ENCODE measurements around the gene UMODL1.

The UMODL1 gene

GRCh38 chr21:42146821-42147220 is 75.7 kb downstream of the UMODL1 start:
- DNase-seq (ENCODE audit: low read depth in 1 of 2, low spot score in 1 of 2): no peak

DNA sequence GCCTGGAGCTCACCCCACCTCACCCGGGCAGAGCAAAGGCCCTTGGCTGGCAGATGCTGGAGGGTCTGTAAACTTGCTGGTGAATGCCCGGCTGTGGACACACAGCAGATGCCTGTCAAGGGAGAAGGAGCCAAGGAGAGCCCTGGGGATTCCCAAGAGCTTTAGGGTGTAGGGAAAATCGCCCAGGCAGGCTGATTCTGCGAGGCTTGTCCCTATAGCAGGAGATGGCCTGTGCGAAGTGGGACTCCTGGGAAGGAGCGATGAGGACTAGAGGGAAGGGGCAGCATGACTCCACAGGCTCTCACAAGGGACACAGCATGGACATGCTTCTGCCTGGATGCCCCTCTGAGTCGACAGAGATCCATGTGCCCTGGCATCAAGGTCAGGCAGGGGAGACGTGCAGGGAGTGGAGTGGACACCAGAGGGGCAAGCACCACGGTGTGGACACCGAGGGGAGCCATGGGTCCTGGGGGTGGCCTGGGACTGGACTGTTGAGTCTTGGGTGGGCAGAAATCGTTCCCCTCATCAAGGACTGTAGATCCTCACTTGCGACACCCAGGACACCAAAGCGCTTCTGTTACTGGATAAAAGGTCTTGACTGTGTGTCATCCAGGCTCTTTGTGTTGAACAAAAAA is 76.4 kb downstream of the UMODL1 start:
- no peak for DNase-seq (ENCODE audit: low read depth in 1 of 2, low spot score in 1 of 2)

DNA sequence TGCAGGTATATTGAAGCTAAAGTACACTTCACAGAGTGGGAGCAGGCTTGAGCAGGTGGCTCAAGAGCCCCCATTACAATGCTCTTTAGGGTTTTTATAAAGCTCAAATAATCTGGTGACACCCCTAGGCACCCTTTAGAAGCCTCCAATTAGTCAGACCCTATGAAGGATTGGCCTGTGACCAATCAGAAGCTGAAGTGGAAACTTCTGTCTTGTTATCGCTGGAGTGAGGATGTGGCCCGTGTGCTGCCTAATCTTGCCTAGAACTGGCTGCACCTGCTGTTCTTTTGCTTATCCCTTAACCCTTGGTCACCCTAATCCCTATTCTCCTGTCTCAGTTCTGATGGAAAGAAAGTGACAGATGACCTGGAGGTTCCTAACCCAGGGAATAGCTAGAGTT is 77.0 kb downstream of the UMODL1 start:
- no peak for DNase-seq (ENCODE audit: low read depth in 1 of 2, low spot score in 1 of 2)

DNA sequence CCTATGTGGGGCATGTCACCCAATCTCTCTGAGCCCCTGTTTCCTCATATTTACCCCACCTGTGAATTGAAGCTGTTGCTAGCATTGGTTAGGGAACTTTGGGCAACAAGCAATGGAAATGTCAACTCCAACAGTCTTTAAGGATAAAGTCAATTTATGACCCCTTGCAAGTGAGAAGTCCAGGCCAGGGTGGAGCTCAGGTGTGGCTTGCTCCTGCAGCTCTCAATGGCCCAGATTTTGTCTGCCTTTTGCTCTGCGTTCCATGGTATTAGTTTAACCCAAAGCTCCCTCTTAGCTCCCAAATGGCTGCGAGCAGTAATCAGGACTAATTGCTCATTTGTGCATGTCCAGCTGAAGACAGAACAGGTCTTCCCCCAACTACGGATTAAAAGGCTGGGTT is 77.5 kb downstream of the UMODL1 start:
- no peak for DNase-seq (ENCODE audit: low read depth in 1 of 2, low spot score in 1 of 2)

DNA sequence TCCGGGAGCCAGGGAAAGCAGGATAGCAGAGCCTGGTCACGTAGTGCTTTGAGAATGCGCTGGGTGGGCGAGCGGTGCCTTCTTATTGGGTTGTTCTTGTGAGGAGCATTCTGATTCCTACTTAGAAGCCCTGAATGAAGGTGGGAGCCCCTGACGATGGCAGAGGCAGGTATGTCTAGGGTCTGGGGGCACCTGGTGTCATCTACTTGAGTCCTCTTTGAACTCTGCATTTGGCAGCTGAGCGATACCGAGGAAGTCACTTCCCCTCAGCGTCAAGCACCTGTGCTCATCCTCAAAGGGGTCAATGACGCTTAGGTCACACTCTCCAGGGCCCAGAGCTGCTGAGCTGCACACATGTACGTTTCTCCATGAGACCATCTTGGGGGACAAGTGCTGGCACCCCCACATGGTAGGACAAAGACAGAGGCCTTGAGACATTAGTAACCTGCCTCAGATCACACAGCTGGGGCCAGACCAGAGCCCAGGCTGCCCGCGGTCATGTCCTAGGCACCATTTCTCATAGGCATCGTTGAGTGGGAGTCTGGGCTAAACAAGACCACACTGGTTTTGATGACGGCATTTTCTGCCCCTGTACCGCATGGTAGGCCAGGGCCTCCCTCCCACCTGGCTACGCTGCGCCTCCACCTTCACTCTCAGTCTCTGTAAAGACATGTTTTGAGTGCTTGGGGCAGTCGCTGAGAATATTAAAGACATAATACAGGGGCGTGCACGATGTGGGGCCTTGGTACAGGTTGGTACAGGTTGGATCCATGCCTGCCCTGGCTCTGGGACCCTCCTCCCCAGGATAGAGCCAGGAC is 78.7 kb downstream of the UMODL1 start:
- no peak for DNase-seq (ENCODE audit: low read depth in 1 of 2, low spot score in 1 of 2)

- no peak for DNase-seq (ENCODE audit: low read depth in 1 of 2, low spot score in 1 of 2)
These were observed 79.5 kb downstream of the UMODL1 start for GRCh38 chr21:42150474-42151085.

DNA sequence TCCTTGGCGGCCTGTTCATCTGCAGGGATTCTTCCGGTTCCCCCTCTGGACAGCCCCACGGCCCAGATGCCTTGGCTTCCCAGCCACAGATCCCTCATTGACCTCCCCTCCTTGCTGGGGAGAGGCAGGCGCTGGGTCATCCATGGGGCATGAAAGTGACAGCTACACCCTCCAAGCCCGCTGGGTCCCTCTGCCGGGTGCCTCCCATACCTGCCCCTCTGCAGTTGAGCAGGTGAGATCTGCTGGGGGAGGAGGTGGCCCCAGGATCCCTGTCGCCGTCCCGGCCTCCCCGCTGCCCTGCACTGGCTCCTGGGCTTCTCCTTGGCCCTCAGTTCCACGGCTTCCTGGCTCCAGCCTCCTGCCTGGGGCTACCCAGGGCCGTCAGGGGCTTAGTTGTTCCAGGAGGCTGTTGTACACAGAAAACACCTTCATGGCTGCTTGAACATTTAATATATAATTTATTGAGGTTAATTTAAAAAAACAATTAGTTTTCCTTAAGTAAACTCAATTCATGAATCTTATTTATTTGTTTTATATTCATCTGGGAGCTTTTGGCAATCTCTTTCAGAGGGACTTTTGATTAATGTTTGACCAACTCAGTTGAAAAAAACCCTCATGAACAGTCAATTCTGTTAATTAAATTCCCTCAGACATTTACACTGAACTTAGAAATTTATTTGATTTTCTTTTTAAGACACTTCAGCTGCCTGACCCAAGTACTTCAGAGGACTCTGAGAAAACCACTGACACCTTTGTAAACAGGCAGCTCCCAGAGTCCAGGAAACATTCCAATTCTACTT is 80.2 kb downstream of the UMODL1 start:
- DNase-seq (ENCODE audit: low read depth in 1 of 2, low spot score in 1 of 2): no peak

DNA sequence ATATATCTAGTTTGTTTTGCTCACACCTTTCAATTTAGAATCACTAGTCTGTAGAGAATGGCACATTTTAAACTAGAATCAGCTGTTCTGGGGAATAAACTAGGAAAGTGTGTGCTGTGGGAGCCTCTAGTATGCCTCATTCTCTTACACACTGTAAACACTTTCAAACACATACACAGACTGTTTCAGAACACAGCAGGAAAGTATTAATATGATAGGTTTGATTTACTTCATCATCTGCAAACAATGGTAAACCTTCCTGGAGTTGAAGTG is 80.8 kb downstream of the UMODL1 start:
- DNase-seq (ENCODE audit: low read depth in 1 of 2, low spot score in 1 of 2): no peak

- DNase-seq (ENCODE audit: low read depth in 1 of 2, low spot score in 1 of 2): no peak
These were observed 82.0 kb downstream of the UMODL1 start for GRCh38 chr21:42153046-42153686.

DNA sequence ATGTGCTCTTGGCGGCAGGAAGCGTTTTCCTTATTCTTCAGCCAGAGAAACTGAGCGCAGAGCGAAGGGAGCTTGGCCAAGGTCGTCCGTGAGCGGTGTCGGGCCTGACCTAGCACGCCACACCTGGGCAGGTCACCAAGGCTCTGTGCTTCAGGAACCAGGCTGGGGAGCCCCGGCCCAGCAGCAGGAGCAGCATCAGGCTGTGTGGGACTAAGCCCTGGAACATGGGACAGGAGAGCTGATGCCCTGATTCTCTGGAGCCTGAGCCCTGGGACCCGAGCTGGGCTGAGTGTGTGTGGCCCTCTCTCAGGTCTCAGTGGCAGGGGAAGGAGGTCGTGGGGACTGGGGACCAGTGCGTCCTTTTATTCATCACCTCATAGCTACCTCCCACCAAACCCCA is 82.6 kb downstream of the UMODL1 start:
- DNase-seq (ENCODE audit: low read depth in 1 of 2, low spot score in 1 of 2): no peak

DNA sequence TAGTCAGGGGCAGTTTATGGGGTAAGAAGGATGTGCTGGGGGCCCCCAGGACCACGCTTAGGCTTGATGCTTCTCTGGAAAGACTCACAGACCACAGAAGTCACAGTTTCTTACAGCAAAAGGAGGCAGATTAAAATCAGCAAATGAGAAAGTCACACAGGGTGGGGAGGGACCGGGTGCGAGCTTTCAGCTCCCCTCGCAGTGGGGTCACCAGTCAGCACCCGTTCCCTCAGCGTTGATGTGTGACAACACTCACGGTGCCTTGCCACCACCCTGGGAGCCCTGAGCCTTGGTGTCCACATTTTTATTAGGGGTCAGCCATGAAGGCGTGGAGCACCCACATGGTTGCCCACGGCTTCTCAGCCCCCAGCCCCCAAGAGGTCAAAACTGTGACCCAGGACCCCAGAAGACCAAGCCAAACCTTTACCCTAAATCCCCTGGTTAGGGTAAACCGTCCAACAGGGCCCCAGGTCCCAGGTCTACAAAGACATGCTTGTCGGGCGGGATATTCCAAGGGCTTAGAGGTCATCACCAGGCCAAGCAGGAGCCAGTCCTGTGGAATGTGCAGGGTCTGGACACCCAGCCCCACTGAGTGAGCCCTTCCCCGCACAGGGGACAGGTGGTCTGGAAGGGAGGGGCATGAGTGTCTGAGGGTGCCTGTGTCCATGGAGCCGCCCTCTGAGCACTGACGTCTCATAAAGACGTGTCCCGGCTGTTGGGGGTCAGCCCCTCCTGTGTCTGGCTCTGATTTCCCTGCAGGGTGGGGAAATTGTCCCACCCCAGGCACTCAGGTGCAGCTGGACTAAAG is 83.3 kb downstream of the UMODL1 start:
- no peak for DNase-seq (ENCODE audit: low read depth in 1 of 2, low spot score in 1 of 2)

GRCh38 chr21:42155045-42155855 is 84.1 kb downstream of the UMODL1 start:
- DNase-seq (ENCODE audit: low read depth in 1 of 2, low spot score in 1 of 2): no peak

GRCh38 chr21:42156690-42157605 is 85.8 kb downstream of the UMODL1 start:
- DNase-seq (ENCODE audit: low read depth in 1 of 2, low spot score in 1 of 2): no peak

- DNase-seq (ENCODE audit: low read depth in 1 of 2, low spot score in 1 of 2): no peak
These were observed 86.6 kb downstream of the UMODL1 start for GRCh38 chr21:42157606-42158310.

DNA sequence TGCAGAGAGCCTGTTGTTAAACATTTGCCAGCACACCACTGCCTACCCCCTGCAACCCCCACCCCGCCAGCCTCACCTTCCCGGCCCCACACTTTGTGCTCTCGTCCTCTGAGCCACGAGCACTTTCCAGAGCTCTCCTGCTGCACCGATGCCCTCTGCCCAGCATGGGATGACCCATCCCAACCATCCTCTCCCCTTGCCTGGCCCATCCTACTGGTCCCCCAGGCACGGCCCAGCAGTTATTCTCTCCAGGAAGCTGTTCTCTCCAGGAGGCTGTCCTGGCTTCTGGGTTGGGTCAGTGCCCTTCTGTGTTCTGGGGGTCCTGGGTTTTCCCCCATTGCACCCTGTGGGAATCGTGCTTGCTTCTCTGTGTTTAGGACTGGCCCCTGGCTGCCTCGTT is 87.7 kb downstream of the UMODL1 start:
- no peak for DNase-seq (ENCODE audit: low read depth in 1 of 2, low spot score in 1 of 2)

- no peak for DNase-seq (ENCODE audit: low read depth in 1 of 2, low spot score in 1 of 2)
These were observed 88.5 kb downstream of the UMODL1 start for GRCh38 chr21:42159560-42160110.

DNA sequence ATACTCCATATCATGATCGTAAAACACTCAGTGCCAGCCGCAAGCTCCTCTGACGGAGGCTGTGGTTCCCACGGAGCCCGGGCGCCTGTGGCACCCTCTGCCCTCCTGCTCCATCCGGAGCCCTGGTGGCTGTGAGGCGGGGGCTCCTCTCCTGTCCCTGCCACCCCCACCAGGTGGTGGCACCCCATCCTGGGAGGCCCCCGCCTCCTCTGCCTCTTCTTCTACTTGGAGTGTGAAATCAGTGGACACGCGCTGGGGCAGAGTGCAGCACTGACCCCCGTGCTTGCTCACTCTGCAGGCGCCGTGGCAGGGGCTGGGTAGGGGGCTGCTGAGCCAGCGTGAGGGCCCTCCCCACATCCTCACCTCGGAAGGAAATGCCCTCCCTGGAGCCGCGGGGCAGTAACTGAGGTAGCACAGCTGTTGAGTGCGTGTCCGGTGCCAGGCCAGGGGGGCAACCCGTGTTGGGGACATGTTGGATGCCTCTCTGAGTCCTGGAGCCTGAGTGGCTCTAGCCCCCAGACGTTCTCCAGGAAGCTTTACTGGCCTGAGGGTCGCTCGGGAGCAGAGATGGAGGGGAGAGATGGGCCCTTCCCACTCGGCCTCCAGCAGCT is 89.1 kb downstream of the UMODL1 start:
- DNase-seq (ENCODE audit: low read depth in 1 of 2, low spot score in 1 of 2): no peak
